Neural crest cell (in vitro differentiated cells): ENCODE data around the gene TFAP2B. TPM values are rescaled to one million over a fixed set of nuclear protein-coding genes. Genes with fewer than 3 reads are reported as not detected.

Experiments
- DNase-seq: peaks from one replicate; pipeline ENCODE4 v3.0.0; 2021; ENCODE audit warnings: low read depth, mixed read lengths, low spot score
- H3K27ac Mint-ChIP-seq: one replicate; pipeline ENCODE4 v1.8.0; 2021; ENCODE audit warnings: mild to moderate bottlenecking, mixed read lengths; ENCODE audit not compliant: unreplicated experiment
- H3K27me3 Mint-ChIP-seq: 2 replicates; pipeline ENCODE4 v1.8.0; 2021; ENCODE audit warnings: low read depth, mild to moderate bottlenecking, mixed read lengths
- H3K36me3 Mint-ChIP-seq: 2 replicates; pipeline ENCODE4 v1.8.0; 2021; ENCODE audit warnings: low read depth, mild to moderate bottlenecking, mixed read lengths
- H3K4me1 Mint-ChIP-seq: 2 replicates; pipeline ENCODE4 v1.8.0; 2021; ENCODE audit warnings: mixed read lengths
- H3K4me3 Mint-ChIP-seq: one replicate; pipeline ENCODE4 v1.8.0; 2021; ENCODE audit warnings: mild to moderate bottlenecking, mixed read lengths
- H3K9me3 Mint-ChIP-seq: 2 replicates; pipeline ENCODE4 v1.8.0; 2021; ENCODE audit warnings: mixed read lengths
- CTCF ChIP-seq: fragments of 200-600 bp; sonication (generic); conservative IDR thresholded peaks from 2 replicates; pipeline ENCODE4 v1.5.0; 2021; ENCODE audit warnings: antibody characterized with exemption, mild to moderate bottlenecking
- total RNA-seq: library from RNA; stranded (reverse); gene quantifications from 2 replicates; pipeline ENCODE4 v1.2.1, GENCODE V29; 2021

TFAP2B gene
- total RNA-seq, 1 donor from 2014 or later, result 66.1 TPM

- Mint-ChIP-seq H3K4me1 (peaks cover 50% of the 10 kb centered on the region), H3K27me3 (peaks cover 98% of the 10 kb centered on the region)
- DNase-seq, result no peak
Observed at GRCh38 chr6:50837589-50838445, 19.1 kb downstream of the TFAP2B start.

GRCh38 chr6:50840112-50840810, 21.6 kb downstream of the TFAP2B start:
- Mint-ChIP-seq H3K27ac (no peak overlapping the region), H3K36me3 (peaks cover 31% of the 10 kb centered on the region), H3K27me3 (peaks cover 100% of the 10 kb centered on the region), H3K4me3 (no peak overlapping the region), H3K4me1 (peaks cover 66% of the 10 kb centered on the region), H3K9me3 (no peaks in the 10 kb centered on the region)
- DNase-seq, result no peak
- TF ChIP-seq CTCF, result no peak

More at GRCh38 chr6:50837589-50838445, 19.1 kb downstream of the TFAP2B start:
- H3K4me3 Mint-ChIP-seq, result no peak overlapping the region
- no peak for TF ChIP-seq CTCF
- no peaks in the 10 kb centered on the region for H3K9me3 Mint-ChIP-seq
- peaks cover 27% of the 10 kb centered on the region for H3K36me3 Mint-ChIP-seq
- H3K27ac Mint-ChIP-seq, result no peak overlapping the region

GRCh38 chr6:50840811-50841192, 22.1 kb downstream of the TFAP2B start:
- no peak overlapping the region for H3K27ac Mint-ChIP-seq
- peaks cover 99% of the 10 kb centered on the region for H3K27me3 Mint-ChIP-seq
- no peak for DNase-seq
- H3K36me3 Mint-ChIP-seq, result peaks cover 28% of the 10 kb centered on the region
- H3K9me3 Mint-ChIP-seq, result no peaks in the 10 kb centered on the region
- peak; percentile 18 for TF ChIP-seq CTCF
- peaks cover 64% of the 10 kb centered on the region for H3K4me1 Mint-ChIP-seq
- H3K4me3 Mint-ChIP-seq, result no peak overlapping the region

- TF ChIP-seq CTCF, result no peak
- Mint-ChIP-seq H3K27ac (peak overlapping the region; percentile 16), H3K27me3 (peaks cover 99% of the 10 kb centered on the region), H3K36me3 (peaks cover 30% of the 10 kb centered on the region), H3K4me1 (peaks cover 65% of the 10 kb centered on the region), H3K9me3 (no peaks in the 10 kb centered on the region), H3K4me3 (peak overlapping the region; percentile 66)
- no peak for DNase-seq
Observed at GRCh38 chr6:50842446-50842845, 23.8 kb downstream of the TFAP2B start.

GRCh38 chr6:50842861-50843384, 24.3 kb downstream of the TFAP2B start:
- peak overlapping the region; percentile 66 for H3K4me3 Mint-ChIP-seq
- no peaks in the 10 kb centered on the region for H3K9me3 Mint-ChIP-seq
- peaks cover 99% of the 10 kb centered on the region for H3K27me3 Mint-ChIP-seq
- peaks cover 65% of the 10 kb centered on the region for H3K4me1 Mint-ChIP-seq
- H3K27ac Mint-ChIP-seq, result no peak overlapping the region
- H3K36me3 Mint-ChIP-seq, result peaks cover 30% of the 10 kb centered on the region
- DNase-seq, result no peak
- no peak for TF ChIP-seq CTCF
